Parathyroid adenoma (tissue), 2 donors: ENCODE data around the gene OR10AG1.

Experiments used
- H2AFZ ChIP-seq: fragments of 300-600 bp; sonication (generic); one replicate; pipeline ENCODE4 v1.7.0; 2017; ENCODE audit warnings: antibody characterized with exemption, mild to moderate bottlenecking
- H3K27ac ChIP-seq: fragments of 300-600 bp; sonication (generic); one replicate; pipeline ENCODE4 v1.7.0; 2017
- H3K27me3 ChIP-seq: fragments of 300-600 bp; sonication (generic); one replicate; pipeline ENCODE4 v1.7.0; 2017; ENCODE audit warnings: low read length; ENCODE audit not compliant: control insufficient read depth, insufficient read depth
- H3K36me3 ChIP-seq: fragments of 300-600 bp; sonication (generic); one replicate; pipeline ENCODE4 v1.7.0; 2017; ENCODE audit warnings: low read length; ENCODE audit not compliant: control insufficient read depth, insufficient read depth
- H3K4me1 ChIP-seq: fragments of 300-600 bp; sonication (generic); one replicate; pipeline ENCODE4 v1.7.0; 2017; ENCODE audit warnings: control low read depth
- H3K4me2 ChIP-seq: fragments of 300-600 bp; sonication (generic); one replicate; pipeline ENCODE4 v1.7.0; 2017; ENCODE audit warnings: low read length
- H3K4me3 ChIP-seq: fragments of 300-600 bp; sonication (generic); one replicate; pipeline ENCODE4 v1.7.0; 2017; ENCODE audit warnings: low read depth, low read length
- H3K79me2 ChIP-seq: fragments of 300-600 bp; sonication (generic); one replicate; pipeline ENCODE4 v1.7.0; 2017; ENCODE audit warnings: control low read depth
- H3K9ac ChIP-seq: fragments of 300-600 bp; sonication (generic); one replicate; pipeline ENCODE4 v1.7.0; 2017; ENCODE audit warnings: mild to moderate bottlenecking
- H3K9me3 ChIP-seq: fragments of 300-600 bp; sonication (generic); one replicate; pipeline ENCODE4 v1.7.0; 2017; ENCODE audit warnings: low read length; ENCODE audit not compliant: control insufficient read depth
- TF ChIP-seq, protein P1 (sequence below): fragments of 300-600 bp; sonication (generic); IDR thresholded peaks from one replicate; pipeline ENCODE4 v1.7.0; 2017; ENCODE audit warnings: antibody characterized with exemption, mild to moderate bottlenecking
- donor health status: primary hyperparathyroidism.

OR10AG1 gene, protein sequence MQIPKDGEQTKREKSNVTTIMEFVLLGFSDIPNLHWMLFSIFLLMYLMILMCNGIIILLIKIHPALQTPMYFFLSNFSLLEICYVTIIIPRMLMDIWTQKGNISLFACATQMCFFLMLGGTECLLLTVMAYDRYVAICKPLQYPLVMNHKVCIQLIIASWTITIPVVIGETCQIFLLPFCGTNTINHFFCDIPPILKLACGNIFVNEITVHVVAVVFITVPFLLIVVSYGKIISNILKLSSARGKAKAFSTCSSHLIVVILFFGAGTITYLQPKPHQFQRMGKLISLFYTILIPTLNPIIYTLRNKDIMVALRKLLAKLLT

DNA sequence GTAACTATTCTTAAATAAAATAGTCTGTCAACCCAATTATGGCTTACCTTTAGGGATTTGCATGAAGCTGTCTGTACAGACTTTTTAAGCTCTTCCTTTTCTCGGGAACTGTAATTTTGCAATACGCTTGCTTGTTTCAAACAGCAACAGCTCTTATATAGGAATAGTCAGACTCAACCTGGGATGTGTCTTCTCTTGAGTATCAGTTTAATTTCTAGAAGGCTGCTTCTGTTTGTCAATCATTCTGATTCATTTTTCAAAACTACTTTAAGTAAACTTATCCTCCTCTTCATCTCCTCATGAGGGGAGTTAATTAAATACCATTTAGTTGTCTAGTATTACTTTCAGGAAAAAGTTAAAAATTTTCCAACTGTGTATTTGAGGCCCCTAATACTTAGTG, at the start of gene OR10AG1:
OR10AG1 (minus strand) TSS at position 101 of the 400 bp plus-strand sequence; CDS start at position 63, 38 bp downstream.
- Histone ChIP-seq H3K79me2 (no peaks in the 10 kb centered on the region), H3K27me3 (no peaks in the 10 kb centered on the region), H3K4me1 (no peaks in the 10 kb centered on the region), H3K4me3 (no peak within 1 kb of the TSS), H3K27ac (no peak within 1 kb of the TSS), H3K9ac (no peak within 1 kb of the TSS), H3K36me3 (no peaks in the 10 kb centered on the region), H3K4me2 (no peak within 1 kb of the TSS), H3K9me3 (no peaks in the 10 kb centered on the region), H2AFZ (no peak within 1 kb of the TSS)
- TF ChIP-seq, protein P1, sequence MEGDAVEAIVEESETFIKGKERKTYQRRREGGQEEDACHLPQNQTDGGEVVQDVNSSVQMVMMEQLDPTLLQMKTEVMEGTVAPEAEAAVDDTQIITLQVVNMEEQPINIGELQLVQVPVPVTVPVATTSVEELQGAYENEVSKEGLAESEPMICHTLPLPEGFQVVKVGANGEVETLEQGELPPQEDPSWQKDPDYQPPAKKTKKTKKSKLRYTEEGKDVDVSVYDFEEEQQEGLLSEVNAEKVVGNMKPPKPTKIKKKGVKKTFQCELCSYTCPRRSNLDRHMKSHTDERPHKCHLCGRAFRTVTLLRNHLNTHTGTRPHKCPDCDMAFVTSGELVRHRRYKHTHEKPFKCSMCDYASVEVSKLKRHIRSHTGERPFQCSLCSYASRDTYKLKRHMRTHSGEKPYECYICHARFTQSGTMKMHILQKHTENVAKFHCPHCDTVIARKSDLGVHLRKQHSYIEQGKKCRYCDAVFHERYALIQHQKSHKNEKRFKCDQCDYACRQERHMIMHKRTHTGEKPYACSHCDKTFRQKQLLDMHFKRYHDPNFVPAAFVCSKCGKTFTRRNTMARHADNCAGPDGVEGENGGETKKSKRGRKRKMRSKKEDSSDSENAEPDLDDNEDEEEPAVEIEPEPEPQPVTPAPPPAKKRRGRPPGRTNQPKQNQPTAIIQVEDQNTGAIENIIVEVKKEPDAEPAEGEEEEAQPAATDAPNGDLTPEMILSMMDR, result no peak

DNA sequence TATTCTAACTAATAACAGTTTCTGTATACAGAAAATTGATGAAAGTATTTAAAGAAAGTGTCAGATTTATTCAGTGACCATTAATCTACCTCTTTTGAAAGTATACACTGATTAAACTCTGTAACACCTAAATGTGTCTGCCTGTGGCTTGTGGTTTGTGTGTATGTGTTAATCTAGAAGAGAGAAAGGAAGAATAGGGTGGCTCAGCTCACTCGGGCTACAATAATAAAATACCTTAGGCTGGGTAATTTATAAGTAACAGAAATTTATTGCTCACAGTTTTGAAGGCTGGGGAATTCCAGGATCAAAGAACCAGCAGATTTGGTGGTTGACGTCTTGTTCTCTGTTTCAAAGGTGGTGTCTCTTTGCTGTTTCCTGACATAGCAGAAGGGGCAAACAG, 44.1 kb upstream of the OR10AG1 start:
- no peak overlapping the region for H3K4me3 ChIP-seq
- no peaks in the 10 kb centered on the region for H3K79me2 ChIP-seq
- no peak overlapping the region for H3K27ac ChIP-seq
- no peak overlapping the region for H3K9ac ChIP-seq
- H3K9me3 ChIP-seq, result no peaks in the 10 kb centered on the region
- TF ChIP-seq, protein P1, result no peak
- no peaks in the 10 kb centered on the region for H3K4me1 ChIP-seq
- no peak overlapping the region for H3K4me2 ChIP-seq
- H2AFZ ChIP-seq, result no peak overlapping the region
- no peaks in the 10 kb centered on the region for H3K36me3 ChIP-seq
- no peaks in the 10 kb centered on the region for H3K27me3 ChIP-seq

DNA sequence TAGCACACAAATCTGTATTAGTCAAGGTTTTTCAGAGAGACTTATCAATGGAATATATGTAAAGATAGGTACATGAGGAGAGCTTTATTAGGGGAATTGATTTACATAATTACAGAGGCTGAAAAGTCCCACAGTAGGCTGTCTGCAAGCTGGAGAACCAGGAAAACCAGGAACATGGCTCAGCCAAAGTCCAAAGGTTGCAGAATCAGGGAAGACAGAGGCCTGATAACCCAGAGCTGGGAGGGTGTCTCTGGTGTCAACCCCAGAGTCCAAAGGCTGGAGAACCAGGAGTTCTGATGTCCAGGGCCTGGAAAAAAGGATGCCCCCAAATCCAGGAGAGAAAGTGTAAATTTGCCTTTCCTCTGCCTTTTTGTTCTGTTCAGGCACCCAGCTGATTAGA, 41.0 kb upstream of the OR10AG1 start:
- no peaks in the 10 kb centered on the region for H3K36me3 ChIP-seq
- H3K79me2 ChIP-seq, result no peaks in the 10 kb centered on the region
- H3K4me1 ChIP-seq, result no peaks in the 10 kb centered on the region
- H3K9me3 ChIP-seq, result no peaks in the 10 kb centered on the region
- H3K4me3 ChIP-seq, result no peak overlapping the region
- no peak overlapping the region for H3K9ac ChIP-seq
- no peak overlapping the region for H3K27ac ChIP-seq
- no peak overlapping the region for H2AFZ ChIP-seq
- TF ChIP-seq, protein P1, result no peak
- no peak overlapping the region for H3K4me2 ChIP-seq
- H3K27me3 ChIP-seq, result no peaks in the 10 kb centered on the region

DNA sequence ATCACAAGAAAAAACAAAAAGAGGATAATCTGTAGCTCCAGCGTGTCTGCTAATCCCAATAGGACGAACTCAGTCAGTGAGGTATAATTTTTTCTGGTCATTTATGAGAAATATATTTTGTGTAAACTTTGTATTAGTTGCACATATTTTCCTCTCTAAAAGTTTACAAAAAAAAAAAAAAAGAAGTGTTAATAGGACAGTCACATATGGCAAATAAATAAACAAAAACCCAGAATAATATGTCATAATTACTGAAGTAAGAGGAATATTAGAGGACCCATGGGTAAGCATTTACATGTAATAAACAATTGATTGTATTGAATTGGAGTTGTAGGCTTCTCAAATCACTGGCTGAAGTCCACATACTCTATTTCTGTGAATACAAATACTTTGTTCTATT, 24.8 kb upstream of the OR10AG1 start, which contains the start of gene OR5F1:
OR5F1 (minus strand) TSS at position 101 of the 400 bp plus-strand sequence; CDS start at position 101, 0 bp downstream.
- TF ChIP-seq, protein P1, result no peak
- Histone ChIP-seq H3K36me3 (no peaks in the 10 kb centered on the region), H3K4me1 (no peaks in the 10 kb centered on the region), H3K27ac (no peak within 1 kb of the TSS), H3K4me2 (no peak within 1 kb of the TSS), H2AFZ (no peak within 1 kb of the TSS), H3K79me2 (no peaks in the 10 kb centered on the region), H3K27me3 (no peaks in the 10 kb centered on the region), H3K9ac (no peak within 1 kb of the TSS), H3K9me3 (no peaks in the 10 kb centered on the region), H3K4me3 (no peak within 1 kb of the TSS)

DNA sequence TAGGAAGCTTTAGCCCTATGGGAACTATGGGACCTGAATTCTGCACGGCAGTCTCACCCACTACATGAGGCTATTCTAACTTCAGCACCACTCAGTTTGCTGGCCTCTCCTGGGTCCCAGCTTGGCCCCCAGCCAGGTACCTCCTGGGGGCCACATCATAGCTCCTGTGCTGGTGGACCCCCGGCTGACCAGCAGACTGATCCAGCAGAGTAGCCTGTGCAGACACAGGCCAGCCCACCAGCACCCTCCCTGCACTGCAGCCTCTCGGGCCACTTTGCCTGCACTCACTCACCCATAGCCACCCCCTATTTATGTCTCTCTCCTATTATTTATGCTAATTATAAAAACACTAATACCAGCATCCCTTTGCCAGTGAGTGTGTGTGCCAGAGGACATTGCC, 1.2 kb upstream of the OR10AG1 start:
- TF ChIP-seq, protein P1, result no peak
- Histone ChIP-seq H3K36me3 (no peaks in the 10 kb centered on the region), H2AFZ (no peak overlapping the region), H3K4me1 (no peaks in the 10 kb centered on the region), H3K4me2 (no peak overlapping the region), H3K4me3 (no peak overlapping the region), H3K27me3 (no peaks in the 10 kb centered on the region), H3K9ac (no peak overlapping the region), H3K9me3 (no peaks in the 10 kb centered on the region), H3K79me2 (no peaks in the 10 kb centered on the region), H3K27ac (no peak overlapping the region)
